Measurements from ENCODE around the gene PLA2G4B.

GRCh38 chr15:41896566-41896965 is 57.9 kb downstream of the PLA2G4B start:
- no peak for TF ChIP-seq CTCF (IDR thresholded peaks at IDR 0.05; ENCODE audit: insufficient read depth, low read depth, low read length)
- TF ChIP-seq EZH2 (IDR thresholded peaks at IDR 0.05; ENCODE audit: insufficient read depth, low read length) = no peak

Data from astrocyte (in vitro differentiated cells and primary cell).